KBM-7 (cell line): ENCODE results near the gene CLDN20.

Experiments
- DNase-seq: peaks from one replicate; pipeline ENCODE4 v3.0.0-alpha.2; 2015
- in situ Hi-C: fragments of 300-500 bp; cut with MboI; formaldehyde crosslinking; loops from 2 replicates; pipeline ENCODE4 v1.14.3; 2020; ENCODE audit warnings: low sequenced_read_pairs, low pct_unique_long_range_greater_than_20kb, mixed read lengths

Gene CLDN20

DNA sequence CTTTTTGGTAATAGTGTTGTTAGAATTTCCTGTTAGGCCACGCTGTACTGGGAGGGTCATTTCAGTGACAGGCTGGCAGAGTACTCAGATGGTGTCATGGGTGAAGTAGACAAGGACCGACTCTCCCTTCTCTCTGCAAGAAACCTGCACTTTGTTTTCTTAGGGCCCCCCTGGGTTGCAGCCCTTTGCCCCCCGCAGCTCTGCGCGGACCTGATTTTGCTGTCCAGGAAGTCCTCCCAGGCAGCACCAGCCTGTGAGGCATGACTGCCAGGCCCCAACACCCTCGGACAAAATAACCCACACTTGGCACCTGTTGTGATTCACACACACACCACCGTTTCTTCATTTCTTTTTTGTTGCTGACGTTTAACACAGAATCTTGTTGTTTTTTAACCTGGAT is 21.8 kb upstream of the CLDN20 start:
- in situ Hi-C loops = no loop called here
- DNase-seq = no peak

- no peak for DNase-seq
- in situ Hi-C loops = no loop called here
Measured at GRCh38 chr6:155244434-155244833, 19.4 kb upstream of the CLDN20 start.

DNA sequence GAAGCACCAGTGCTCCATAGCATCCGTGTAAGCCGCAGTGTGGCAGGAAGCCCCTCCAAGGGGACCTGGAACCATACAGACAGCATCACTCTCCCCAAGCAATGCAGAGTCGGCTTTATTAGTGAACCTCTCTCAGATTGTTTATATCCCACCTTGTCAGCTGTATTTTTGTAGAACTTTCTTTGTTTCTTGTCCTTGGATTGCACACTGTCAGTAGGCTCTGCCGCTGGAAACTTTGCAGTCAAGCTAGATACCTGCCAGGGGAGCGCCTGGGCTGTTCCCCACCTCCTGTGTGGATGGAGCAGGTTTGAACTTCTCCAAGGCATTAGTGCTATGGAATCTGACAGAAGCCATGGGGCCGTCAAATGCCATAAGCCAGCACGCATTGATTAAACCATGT is 18.6 kb upstream of the CLDN20 start:
- DNase-seq = no peak
- in situ Hi-C loops = no loop called here

GRCh38 chr6:155245831-155246230 is 18.0 kb upstream of the CLDN20 start:
- in situ Hi-C loops = no loop called here
- DNase-seq = no peak

GRCh38 chr6:155246825-155247224 is 17.0 kb upstream of the CLDN20 start:
- in situ Hi-C loops = no loop called here
- no peak for DNase-seq

DNA sequence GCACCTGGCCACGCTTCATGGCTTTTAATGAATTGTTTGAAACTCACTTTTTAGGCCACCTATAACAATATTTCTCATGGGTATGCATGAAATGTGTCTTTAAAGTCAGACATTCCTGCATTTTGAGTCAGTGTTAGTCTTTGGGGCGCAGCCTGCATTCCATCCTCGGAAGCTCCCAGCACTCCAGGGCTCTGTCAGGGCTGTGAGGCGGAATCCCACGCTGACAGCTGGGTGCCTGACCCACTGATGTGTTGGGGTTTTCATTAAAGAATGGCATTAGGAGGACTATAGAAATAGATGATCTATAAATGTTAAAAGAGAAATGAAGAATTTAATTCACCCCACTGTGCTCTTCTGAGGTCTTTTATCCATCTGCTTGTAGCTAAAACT is 16.2 kb upstream of the CLDN20 start:
- DNase-seq = no peak
- in situ Hi-C loops = no loop called here

GRCh38 chr6:155248008-155249001 is 15.5 kb upstream of the CLDN20 start:
- DNase-seq = peak; percentile 15
- in situ Hi-C loops = no loop called here

DNA sequence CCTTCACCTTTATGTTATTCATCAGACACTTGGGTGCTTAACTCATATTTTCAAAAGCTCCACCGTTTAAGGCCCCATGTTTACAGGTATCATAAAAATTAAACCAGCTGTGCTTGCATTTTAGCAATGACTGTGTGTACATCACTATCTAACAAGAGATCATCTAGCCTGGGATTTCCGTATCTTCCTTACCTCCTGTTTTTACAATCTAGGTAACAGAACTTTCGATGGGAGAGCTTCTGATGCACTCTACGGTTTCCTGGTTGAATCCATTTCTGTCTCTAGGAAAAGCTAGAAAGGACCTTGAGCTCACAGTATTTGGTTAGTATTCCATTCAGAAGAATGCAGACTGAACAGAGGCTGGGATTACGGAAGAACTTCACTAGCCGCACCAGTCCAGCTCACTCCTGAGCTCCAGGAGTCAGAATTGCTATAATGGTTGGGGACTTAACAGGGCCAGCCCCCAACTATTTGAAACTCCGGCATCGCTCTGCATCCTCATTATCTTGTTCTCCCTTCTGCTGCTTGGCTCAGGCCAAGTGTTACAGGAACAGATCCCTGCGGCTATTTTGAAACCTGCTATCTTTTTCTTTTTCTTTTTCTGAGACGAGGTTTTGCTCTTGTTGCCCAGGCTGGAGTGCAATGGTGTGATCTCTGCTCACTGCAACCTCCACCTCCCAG is 13.0 kb upstream of the CLDN20 start:
- in situ Hi-C loops = no loop called here
- DNase-seq = no peak

- in situ Hi-C loops = no loop called here
- DNase-seq = no peak
Measured at GRCh38 chr6:155252581-155252980, 11.2 kb upstream of the CLDN20 start.

DNA sequence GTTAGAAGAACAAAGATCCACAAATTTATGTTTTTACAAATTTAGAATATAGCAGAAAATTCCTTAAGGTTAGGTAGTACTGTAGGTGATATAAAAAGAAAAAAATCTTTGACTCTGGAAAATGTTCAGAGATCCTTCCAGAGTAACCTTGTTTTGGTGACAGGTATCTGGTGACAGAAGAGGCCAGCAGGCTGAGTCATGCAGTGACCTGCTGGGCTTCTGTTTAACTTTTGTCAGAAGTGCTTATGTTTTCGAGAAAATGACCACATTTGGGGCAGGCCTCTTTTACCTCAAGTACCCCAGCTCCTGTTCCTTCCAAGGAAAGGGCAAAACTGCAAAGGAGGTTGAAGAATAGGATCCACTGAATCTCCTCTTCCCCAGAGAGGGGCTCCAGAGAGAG is 10.5 kb upstream of the CLDN20 start:
- in situ Hi-C loops = no loop called here

DNA sequence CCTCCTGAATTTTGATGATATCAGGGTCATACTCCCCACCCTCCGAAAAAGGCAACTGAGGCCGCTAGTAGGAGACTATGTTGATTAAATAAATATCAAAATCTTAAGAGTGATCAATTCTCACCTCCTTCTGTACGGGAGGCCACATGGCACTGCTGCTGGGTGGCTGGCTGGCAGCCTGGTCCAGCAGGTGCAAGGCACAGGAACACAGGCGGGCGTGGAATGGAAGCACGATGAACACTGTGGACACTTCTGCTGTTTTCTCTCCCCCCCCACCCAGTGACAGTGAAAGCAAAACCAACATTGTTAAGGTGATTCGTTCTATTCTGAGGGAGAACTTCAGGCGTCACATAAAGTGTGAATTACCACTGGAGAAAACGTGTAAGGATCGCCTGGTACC is 9.7 kb upstream of the CLDN20 start:
- in situ Hi-C loops = no loop called here
- DNase-seq = no peak

More for the DNA sequence above, 10.5 kb upstream of the CLDN20 start:
- DNase-seq = no peak

DNA sequence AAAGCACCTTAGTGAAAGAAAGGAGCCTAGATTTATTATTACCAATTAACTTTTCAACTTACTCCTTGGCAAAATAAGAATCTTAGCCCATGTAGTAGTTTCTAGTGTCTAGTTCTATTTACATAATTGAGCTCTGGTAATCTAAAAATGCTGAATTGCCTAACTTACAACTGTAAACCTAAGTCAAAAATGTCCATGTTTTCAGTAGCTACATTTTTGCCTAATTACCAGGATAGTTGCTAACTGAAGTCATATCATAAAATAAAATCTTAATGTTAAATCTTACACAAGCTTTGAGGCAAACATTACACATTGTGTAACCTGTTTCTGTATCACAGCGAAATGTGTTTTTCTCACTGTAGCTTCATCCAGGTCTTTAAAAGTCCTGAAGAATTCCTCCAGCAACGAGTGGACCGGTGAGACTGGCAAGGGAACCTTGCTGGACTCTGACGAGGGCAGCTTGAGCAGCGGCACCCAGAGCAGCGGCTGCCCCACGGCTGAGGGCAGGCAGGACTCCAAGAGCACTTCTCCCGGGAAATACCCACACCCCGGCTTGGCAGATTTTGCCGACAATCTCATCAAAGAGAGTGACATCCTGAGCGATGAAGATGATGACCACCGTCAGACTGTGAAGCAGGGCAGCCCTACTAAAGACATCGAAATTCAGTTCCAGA is 7.6 kb upstream of the CLDN20 start:
- in situ Hi-C loops = no loop called here
- DNase-seq = no peak

- in situ Hi-C loops = no loop called here
- no peak for DNase-seq
Measured at GRCh38 chr6:155257796-155258195, 6.0 kb upstream of the CLDN20 start.

- in situ Hi-C loops = no loop called here
- no peak for DNase-seq
Measured at GRCh38 chr6:155259204-155259603, 4.6 kb upstream of the CLDN20 start.

- in situ Hi-C loops = no loop called here
Measured at GRCh38 chr6:155259897-155260296, 3.9 kb upstream of the CLDN20 start.

GRCh38 chr6:155260686-155261085 is 3.1 kb upstream of the CLDN20 start:
- DNase-seq = no peak
- in situ Hi-C loops = no loop called here

More at GRCh38 chr6:155259897-155260296, 3.9 kb upstream of the CLDN20 start:
- DNase-seq = no peak

DNA sequence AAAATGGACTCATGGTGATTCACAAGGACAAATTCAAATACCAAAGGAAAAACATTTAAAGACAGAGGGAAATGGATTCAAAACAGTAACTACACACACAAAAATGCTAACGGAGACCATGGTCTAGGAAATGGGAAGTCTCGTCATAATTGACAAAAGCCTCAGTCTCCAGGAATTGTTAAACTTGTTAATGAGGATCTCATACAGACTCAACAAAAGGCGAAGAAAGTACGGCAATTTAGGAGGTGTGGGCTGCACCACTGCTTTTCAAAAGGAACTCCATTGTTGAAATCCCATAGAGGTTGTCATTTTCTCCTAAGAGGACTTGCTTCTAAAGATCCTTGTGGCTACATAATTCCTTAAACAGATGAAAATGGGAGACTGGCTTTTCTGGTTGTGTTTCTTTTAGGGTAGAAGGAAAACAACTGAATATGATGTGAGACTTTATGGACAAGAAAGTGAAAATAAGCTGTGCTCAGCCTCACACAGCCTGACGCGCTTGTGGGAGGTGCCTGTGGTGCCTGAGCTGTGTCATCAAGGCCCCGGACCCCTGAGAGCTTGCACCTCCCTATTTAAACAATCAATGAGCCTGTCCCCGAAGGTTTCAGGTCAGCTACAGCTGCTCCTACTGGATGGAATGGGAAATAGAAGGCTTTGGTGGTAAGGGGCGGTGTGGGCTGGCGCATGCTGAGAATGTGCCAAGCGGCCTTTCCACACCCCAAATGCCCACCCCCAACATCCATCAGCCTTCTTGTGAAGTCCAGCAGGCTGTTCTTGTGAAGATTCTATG is 2.5 kb upstream of the CLDN20 start:
- DNase-seq = no peak
- in situ Hi-C loops = no loop called here

GRCh38 chr6:155262655-155263054 is 1.2 kb upstream of the CLDN20 start:
- in situ Hi-C loops = no loop called here
- no peak for DNase-seq

DNA sequence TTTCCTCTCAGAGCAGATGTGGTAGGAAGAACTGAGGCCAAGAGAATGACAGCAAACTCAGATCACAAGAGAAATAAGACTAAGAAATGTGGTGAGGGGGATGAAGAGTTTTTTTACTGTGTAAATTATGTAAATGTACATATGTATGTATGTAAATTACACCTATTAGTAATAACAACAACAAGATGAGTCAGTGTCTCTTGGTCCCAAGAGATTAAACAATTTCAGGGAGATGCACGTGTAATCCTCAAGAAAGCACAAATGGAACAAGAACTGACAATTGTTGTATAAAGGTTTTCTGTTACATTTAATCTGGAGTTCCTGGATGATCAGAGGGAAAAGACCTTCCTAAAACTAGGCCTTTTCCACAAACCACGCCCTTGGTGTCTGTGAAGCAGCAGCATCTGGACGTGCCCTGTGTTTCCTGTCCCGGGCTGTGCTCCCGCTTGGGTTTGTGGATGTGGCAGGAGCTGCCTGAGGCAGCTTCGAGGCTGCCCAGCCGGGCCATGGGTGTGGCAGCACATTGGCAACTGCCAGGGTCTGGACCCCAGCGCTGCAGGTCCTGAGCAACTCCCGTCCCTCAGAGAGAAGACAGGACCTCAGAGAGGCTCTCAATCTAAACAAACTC is 994 bp downstream of the CLDN20 start:
- in situ Hi-C loops = no loop called here
- no peak for DNase-seq
